Right lobe of liver (tissue), 6 donors: ENCODE measurements around the gene OR2T35. TPM values are rescaled to one million over a fixed set of nuclear protein-coding genes. Genes with fewer than 3 reads are reported as not detected.
"Not testable (repeated sequence)": the region's sequence is repeated elsewhere in the genome, so short reads cannot be mapped to it uniquely, and the experiment has no call there.

Experiments used
- ATAC-seq, 4 donors: fragments of 200-7000 bp; cut with Tn5 transposase; one replicate each; pipeline ENCODE4 v1.9.1; 2020; ENCODE audit warnings: mild to moderate bottlenecking in 4 of 4, moderate library complexity in 4 of 4
- DNase-seq, 3 donors: peaks; one replicate each; pipeline ENCODE4 v3.0.0-alpha.2; 2020
- H3K27ac ChIP-seq, 3 donors: fragments of 200-600 bp; one replicate each; pipeline ENCODE4 v1.8.0; 2022
- H3K27me3 ChIP-seq, 2 donors: fragments of 200-600 bp; one replicate each; pipeline ENCODE4 v1.8.0; 2022
- H3K36me3 ChIP-seq, 4 donors: fragments of 200-600 bp; sonication (generic) in 1 of 4; one replicate each; pipeline versions ENCODE4 v1.5.1 to v1.8.0; 2017 to 2022; ENCODE audit warnings: control low read depth in 1 of 4
- H3K4me1 ChIP-seq, 4 donors: fragments of 200-600 bp; sonication (generic) in 1 of 4; one replicate each; pipeline versions ENCODE4 v1.5.1 to v1.8.0; 2017 to 2022; ENCODE audit warnings: control low read depth in 1 of 4
- H3K4me3 ChIP-seq, 3 donors: fragments of 200-600 bp; one replicate each; pipeline ENCODE4 v1.8.0; 2022
- H3K9me3 ChIP-seq, 4 donors: fragments of 200-600 bp; sonication (generic) in 1 of 4; one replicate each; pipeline versions ENCODE4 v1.5.1 to v1.8.0; 2017 to 2022; ENCODE audit warnings: control low read depth in 1 of 4
- POLR2A ChIP-seq: fragments of 450-650 bp; IDR thresholded peaks from one replicate; pipeline ENCODE4 v1.6.1; 2017; ENCODE audit warnings: antibody characterized with exemption, mild to moderate bottlenecking
- WGBS: methylation state at CpG from one replicate; pipeline ENCODE4 v1.1.6; 2018; ENCODE audit warnings: low coverage, low lambda C conversion rate; ENCODE audit not compliant: insufficient coverage; ENCODE audit errors: missing lambda C conversion rate; 5-methylcytosine and 5-hydroxymethylcytosine counted together
- intact Hi-C, 2 donors: fragments of 100-400 bp; cut with DNase I; formaldehyde crosslinking; loops; one replicate each; pipeline versions ENCODE4 v1.11.2 to v1.14.1; 2022
- long read RNA-seq: library from polyadenylated mRNA; unstranded; transcript quantifications from one replicate; pipeline ENCODE4 v2.0.0, GENCODE V29; 2019
- total RNA-seq, 6 experiments: library from RNA; depleted of rRNA in 2 of 6; stranded (reverse); fragments of >200 nt in 2 of 6; fragmentation: NEBNext Ultra II Directional in 3 of 6; extraction: Animal tissue kit (Norgen Biotek cat#: 25700) in 3 of 6; gene quantifications; one replicate each; pipeline versions ENCODE4 v1.1.0 to v1.2.4, GENCODE V29; 2016 to 2023
- TF ChIP-seq, protein P1 (sequence below), 4 donors: fragments of 200-600 bp in 3 of 4; fragments of 450-650 bp in 1 of 4; IDR thresholded peaks; one replicate each; pipeline versions ENCODE4 v1.5.1 to v1.8.0; 2016 to 2022; ENCODE audit warnings: antibody characterized with exemption in 4 of 4, mild to moderate bottlenecking in 2 of 4
- donor health status: DM: no; HTN: yes; CAD: no.
- donor health status: DM: no; HTN: no; CAD: no.
- donor health status: DM: no; HTN: no; CAD: no.
- donor health status: DM: no; HTN: yes; CAD: no.
- donor health status: DM: no; HTN: yes; CAD: no.

Gene OR2T35, protein sequence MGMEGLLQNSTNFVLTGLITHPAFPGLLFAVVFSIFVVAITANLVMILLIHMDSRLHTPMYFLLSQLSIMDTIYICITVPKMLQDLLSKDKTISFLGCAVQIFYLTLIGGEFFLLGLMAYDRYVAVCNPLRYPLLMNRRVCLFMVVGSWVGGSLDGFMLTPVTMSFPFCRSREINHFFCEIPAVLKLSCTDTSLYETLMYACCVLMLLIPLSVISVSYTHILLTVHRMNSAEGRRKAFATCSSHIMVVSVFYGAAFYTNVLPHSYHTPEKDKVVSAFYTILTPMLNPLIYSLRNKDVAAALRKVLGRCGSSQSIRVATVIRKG
- not detected for total RNA-seq
- long read RNA-seq = 0 reads

DNA sequence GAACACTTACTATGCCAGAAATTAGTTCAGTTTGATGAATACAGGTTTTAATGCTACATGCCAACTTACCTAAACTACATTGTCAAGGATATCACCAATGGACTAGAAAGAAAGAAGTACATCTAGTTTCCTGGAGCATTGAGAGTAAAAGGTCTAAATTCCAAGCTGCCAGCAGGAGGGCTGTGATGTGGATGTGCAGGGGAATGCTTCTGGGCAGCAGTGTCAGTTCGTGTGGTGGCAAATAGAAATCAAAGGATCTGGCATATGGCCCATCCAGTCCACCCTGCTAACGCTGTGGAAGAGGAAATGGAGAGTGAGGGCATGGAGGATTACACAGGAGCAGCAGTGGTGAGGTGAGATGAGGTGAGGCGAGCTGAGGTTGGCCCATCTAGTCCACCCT, at the start of gene OR2T35:
Gene OR2T35, minus strand, starts transcription at position 101 of the 400 bp plus-strand sequence. CDS start 6,020 bp downstream, outside the sequence.
- WGBS = 83% methylated on average over 1 of the region's 3 CpGs
- not testable (repeated sequence) for H3K4me1 ChIP-seq, DNase-seq

DNA sequence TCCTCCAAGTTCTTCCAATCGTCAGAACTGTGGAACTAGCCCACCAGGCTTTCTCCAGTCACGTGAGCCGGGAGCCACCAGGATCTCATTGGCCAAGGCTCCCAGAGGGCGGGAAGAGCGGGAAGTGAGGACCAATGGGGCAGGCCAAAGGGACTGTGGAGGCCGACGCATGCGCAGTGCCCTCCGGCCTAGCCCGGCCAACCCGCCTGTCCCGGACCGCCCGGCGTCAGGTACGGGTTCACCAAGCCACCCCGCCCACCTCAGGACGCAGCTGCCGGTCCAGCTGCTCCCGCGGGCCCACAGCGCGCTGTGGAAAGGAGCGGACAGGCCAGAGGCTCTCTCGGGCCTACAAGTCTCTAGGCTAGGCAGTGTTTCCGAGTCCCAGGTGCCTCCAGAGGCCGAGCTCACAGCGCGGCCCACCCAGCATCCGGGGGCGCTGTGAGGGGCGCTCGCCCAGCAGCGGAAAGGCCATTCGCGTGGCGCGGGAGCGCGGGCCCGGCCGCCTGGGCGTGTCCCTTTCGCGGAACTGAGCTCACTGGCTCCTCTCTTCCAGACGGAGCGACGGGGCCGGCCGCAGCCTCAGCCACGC, 46.6 kb upstream of the OR2T35 start:
- Histone ChIP-seq H3K27me3 (no peaks in the 10 kb centered on the region), H3K36me3 (no peaks in the 10 kb centered on the region), H3K4me3 (no peak overlapping the region), H3K27ac (no peak overlapping the region), H3K9me3 (no peaks in the 10 kb centered on the region), H3K4me1 (no peaks in the 10 kb centered on the region)
- TF ChIP-seq, protein P1, sequence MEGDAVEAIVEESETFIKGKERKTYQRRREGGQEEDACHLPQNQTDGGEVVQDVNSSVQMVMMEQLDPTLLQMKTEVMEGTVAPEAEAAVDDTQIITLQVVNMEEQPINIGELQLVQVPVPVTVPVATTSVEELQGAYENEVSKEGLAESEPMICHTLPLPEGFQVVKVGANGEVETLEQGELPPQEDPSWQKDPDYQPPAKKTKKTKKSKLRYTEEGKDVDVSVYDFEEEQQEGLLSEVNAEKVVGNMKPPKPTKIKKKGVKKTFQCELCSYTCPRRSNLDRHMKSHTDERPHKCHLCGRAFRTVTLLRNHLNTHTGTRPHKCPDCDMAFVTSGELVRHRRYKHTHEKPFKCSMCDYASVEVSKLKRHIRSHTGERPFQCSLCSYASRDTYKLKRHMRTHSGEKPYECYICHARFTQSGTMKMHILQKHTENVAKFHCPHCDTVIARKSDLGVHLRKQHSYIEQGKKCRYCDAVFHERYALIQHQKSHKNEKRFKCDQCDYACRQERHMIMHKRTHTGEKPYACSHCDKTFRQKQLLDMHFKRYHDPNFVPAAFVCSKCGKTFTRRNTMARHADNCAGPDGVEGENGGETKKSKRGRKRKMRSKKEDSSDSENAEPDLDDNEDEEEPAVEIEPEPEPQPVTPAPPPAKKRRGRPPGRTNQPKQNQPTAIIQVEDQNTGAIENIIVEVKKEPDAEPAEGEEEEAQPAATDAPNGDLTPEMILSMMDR (IDR thresholded peaks at IDR 0.05) = no peak
- TF ChIP-seq POLR2A = no peak
- peak in 1 of 4 donors; percentile 23 for ATAC-seq
- DNase-seq = no peak
- WGBS = 70% methylated on average over 3 of the region's 51 CpGs
- intact Hi-C loops = loop anchor here in 1 of 2 donors (5.0 kb wide), 1 partner anchor 116 kb away; no protein-coding TSS in a partner anchor

More for the DNA sequence above, at the start of gene OR2T35:
- H3K4me3 ChIP-seq, ATAC-seq, H3K27ac ChIP-seq, H3K9me3 ChIP-seq, intact Hi-C loops, H3K36me3 ChIP-seq, H3K27me3 ChIP-seq: not testable (repeated sequence)

DNA sequence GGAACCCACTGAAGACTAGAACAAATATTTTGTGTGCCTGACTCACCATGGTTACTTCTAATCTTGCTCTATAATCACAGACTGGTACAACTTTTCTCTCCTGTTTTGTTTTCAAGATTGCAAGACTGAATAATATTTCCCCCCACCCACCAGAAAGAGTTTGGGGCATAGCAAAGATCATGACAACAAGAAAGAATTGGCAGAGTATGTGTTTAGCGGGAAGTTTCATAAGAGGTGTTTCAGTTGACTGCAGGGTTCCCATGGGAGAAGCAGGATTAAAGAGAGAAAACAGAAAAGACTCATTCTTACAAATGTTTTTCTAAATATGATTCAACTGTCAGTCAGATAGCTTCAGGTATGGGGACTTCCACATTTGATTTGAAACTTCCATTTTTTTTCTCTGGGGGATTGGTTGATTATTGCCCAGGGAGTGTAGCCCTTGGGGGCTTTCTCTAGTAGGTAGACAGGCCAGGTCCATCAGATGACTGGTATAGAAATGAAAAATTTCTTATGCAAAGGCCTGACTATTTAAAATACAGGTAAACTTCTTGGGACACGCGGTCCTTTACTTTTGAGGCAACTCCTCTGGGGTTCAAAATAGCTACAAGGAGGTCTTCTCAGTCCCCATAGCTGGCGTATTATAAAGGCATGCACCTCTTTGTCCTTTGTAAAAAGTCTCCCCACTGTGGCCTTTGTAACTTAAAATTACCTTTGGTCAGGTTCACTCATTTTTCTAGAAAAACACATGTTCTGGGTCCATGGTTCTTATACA, 43.6 kb upstream of the OR2T35 start:
- intact Hi-C loops = no loop called here
- Histone ChIP-seq H3K9me3 (no peaks in the 10 kb centered on the region), H3K4me3 (no peak overlapping the region), H3K27ac (no peak overlapping the region), H3K4me1 (no peaks in the 10 kb centered on the region), H3K27me3 (no peaks in the 10 kb centered on the region), H3K36me3 (no peaks in the 10 kb centered on the region)
- DNase-seq (no peak), ATAC-seq (no peak)
- 87% methylated on average over 4 of the region's 4 CpGs for WGBS
- TF ChIP-seq, protein P1 (IDR thresholded peaks at IDR 0.05) = no peak
- TF ChIP-seq POLR2A = no peak

DNA sequence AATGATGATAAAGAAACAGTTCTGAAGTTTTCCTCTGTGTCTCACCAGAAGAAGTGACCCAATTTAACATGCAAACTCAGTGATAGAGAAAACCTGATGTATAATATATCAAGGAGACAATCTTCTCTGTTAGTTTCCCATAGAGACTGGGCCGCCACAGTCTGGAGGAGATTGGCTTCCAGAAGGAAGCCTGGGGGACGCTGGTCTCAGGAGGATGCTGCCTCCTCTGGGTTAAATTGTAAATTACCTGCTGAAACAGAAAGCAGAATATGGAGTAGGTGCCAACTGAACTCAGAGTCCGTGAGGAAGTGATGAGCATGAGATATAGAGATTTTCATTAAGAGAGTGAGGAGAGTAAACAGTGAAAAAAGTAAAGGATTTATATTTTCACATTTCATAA, 41.7 kb upstream of the OR2T35 start:
- Histone ChIP-seq H3K27ac (no peak overlapping the region), H3K36me3 (no peaks in the 10 kb centered on the region), H3K4me1 (no peaks in the 10 kb centered on the region), H3K9me3 (no peaks in the 10 kb centered on the region), H3K4me3 (no peak overlapping the region), H3K27me3 (no peaks in the 10 kb centered on the region)
- intact Hi-C loops = no loop called here
- TF ChIP-seq POLR2A = no peak
- TF ChIP-seq, protein P1 (IDR thresholded peaks at IDR 0.05) = peak in 3 of 4 donors; percentile 15 to 16 (median 15)
- ATAC-seq (peak in 2 of 4 donors; percentile 56 to 75), DNase-seq (no peak)
- WGBS = 22% methylated on average over 3 of the region's 3 CpGs
